22Rv1 (cell line): ENCODE data around the gene ERN1.

Experiments
- CTCF ChIP-seq: fragments of 450-650 bp; IDR thresholded peaks from 2 replicates; pipeline ENCODE4 v1.5.1; 2017; ENCODE audit warnings: mild to moderate bottlenecking
- ZFX ChIP-seq: fragments of 450-650 bp; IDR thresholded peaks from 2 replicates; pipeline ENCODE4 v1.6.1; 2017; ENCODE audit warnings: antibody characterized with exemption, borderline replicate concordance

- no peak for TF ChIP-seq CTCF
- no peak for TF ChIP-seq ZFX
Observed at GRCh38 chr17:64166876-64167275, 36.9 kb upstream of the ERN1 start.
